ENCODE results near the gene OR6K3.

The OR6K3 gene

DNA sequence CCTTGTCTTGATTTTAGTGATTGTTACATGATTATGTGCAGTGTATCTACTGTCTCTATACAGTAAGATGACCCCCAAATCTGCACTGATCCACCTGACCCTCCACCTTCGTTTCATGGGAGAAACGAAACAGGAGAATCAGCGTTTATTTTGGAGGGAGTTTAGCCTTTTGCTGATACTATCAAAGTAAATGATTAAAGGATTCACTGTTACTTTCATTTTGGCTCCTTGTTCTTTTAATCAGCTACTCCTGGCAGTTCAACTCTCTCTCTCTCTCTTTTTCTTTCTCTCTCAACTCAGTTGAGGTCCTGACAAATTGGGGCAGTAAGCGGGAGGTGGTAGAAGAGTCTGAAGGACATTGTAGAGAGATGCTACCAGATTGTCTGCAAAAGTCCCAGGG is 9.9 kb upstream of the OR6K3 start:
- TF ChIP-seq, protein P1, sequence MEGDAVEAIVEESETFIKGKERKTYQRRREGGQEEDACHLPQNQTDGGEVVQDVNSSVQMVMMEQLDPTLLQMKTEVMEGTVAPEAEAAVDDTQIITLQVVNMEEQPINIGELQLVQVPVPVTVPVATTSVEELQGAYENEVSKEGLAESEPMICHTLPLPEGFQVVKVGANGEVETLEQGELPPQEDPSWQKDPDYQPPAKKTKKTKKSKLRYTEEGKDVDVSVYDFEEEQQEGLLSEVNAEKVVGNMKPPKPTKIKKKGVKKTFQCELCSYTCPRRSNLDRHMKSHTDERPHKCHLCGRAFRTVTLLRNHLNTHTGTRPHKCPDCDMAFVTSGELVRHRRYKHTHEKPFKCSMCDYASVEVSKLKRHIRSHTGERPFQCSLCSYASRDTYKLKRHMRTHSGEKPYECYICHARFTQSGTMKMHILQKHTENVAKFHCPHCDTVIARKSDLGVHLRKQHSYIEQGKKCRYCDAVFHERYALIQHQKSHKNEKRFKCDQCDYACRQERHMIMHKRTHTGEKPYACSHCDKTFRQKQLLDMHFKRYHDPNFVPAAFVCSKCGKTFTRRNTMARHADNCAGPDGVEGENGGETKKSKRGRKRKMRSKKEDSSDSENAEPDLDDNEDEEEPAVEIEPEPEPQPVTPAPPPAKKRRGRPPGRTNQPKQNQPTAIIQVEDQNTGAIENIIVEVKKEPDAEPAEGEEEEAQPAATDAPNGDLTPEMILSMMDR (IDR thresholded peaks at IDR 0.05; ENCODE audit: extremely low read depth, insufficient read depth, missing control alignments), result no peak
- DNase-seq (ENCODE audit: low spot score), result no peak
- in situ Hi-C loops (cut with MboI; ENCODE audit: low pct_unique_long_range_greater_than_20kb, low sequenced_read_pairs, unreplicated experiment), result no loop called here

DNA sequence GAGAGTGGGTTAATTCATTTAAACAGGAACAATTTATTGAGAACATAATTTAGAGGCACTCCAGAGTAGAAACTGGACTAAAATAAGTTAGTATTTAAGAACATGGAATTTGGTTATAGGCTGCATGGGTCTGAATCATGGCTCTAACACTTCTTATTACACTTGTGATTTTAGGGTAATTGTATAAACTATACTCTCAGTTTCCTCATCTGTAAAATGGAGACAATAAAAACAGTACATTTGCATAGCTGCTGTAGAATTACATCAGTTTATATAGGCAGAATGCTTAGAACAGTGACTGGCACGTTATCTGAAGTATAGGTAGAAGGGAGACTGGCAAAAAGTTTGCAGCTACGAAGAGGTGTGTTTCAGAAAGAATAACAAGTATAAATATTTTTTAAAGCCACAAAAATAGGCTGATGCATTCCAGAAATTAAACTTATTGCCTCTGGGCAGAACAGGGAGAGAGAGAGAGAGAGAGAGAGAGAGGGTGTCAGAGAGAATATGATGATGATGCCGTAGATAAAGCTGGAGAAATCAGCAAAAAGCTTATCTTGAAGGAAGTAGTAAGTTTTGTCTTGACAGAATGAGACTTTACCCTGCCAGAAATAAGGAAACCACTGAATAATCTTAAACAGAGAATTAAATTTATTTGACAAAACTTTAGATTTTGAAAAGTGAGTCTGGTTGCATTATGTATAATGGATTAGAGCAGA is 8.1 kb upstream of the OR6K3 start:
- TF ChIP-seq, protein P1 (IDR thresholded peaks at IDR 0.05; ENCODE audit: extremely low read depth, insufficient read depth, missing control alignments), result no peak
- in situ Hi-C loops (cut with MboI; ENCODE audit: low pct_unique_long_range_greater_than_20kb, low sequenced_read_pairs, unreplicated experiment), result no loop called here
- DNase-seq (ENCODE audit: low spot score), result no peak

- in situ Hi-C loops (cut with MboI; ENCODE audit: low pct_unique_long_range_greater_than_20kb, low sequenced_read_pairs, unreplicated experiment), result no loop called here
- TF ChIP-seq, protein P1 (IDR thresholded peaks at IDR 0.05; ENCODE audit: extremely low read depth, insufficient read depth, missing control alignments), result no peak
- DNase-seq (ENCODE audit: low spot score), result no peak
These were observed 3.9 kb upstream of the OR6K3 start for GRCh38 chr1:158724442-158724841.

DNA sequence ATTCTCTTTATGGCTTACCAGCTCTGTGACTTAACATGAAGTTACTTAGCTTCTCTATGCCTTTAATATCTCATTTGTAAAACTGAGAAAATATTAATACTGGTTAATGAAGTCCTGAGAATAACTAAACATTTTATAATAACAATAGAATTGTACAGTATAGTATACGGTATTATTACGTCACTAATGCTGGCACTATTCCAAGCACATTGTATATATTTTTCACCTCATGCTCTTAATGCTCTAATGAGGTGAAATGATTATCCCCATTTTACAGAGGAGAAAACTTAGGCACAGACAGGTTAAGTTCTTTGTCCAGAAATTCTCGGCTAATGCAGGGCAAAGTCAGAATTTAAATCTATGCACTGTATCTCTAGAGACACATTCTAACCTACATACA is 856 bp downstream of the OR6K3 start:
- TF ChIP-seq, protein P1 (IDR thresholded peaks at IDR 0.05; ENCODE audit: extremely low read depth, insufficient read depth, missing control alignments), result no peak
- DNase-seq (ENCODE audit: low spot score), result no peak
- in situ Hi-C loops (cut with MboI; ENCODE audit: low pct_unique_long_range_greater_than_20kb, low sequenced_read_pairs, unreplicated experiment), result no loop called here

- TF ChIP-seq, protein P1 (IDR thresholded peaks at IDR 0.05; ENCODE audit: extremely low read depth, insufficient read depth, missing control alignments), result no peak
- DNase-seq (ENCODE audit: low spot score), result no peak
- in situ Hi-C loops (cut with MboI; ENCODE audit: low pct_unique_long_range_greater_than_20kb, low sequenced_read_pairs, unreplicated experiment), result no loop called here
These were observed 3.2 kb downstream of the OR6K3 start for GRCh38 chr1:158717344-158717743.

GRCh38 chr1:158716335-158716734 is 4.2 kb downstream of the OR6K3 start:
- in situ Hi-C loops (cut with MboI; ENCODE audit: low pct_unique_long_range_greater_than_20kb, low sequenced_read_pairs, unreplicated experiment), result no loop called here
- DNase-seq (ENCODE audit: low spot score), result peak; percentile 16
- TF ChIP-seq, protein P1 (IDR thresholded peaks at IDR 0.05; ENCODE audit: extremely low read depth, insufficient read depth, missing control alignments), result no peak
